ENCODE results near the gene CHSY3.

GRCh38 chr5:129973716-129974426 lies 69.6 kb downstream of the CHSY3 start:
- TF ChIP-seq ZNF324 (tag by site-specific recombination; IDR thresholded peaks at IDR 0.05), result no peak
- no peak for TF ChIP-seq CTCF (tag by site-specific recombination; IDR thresholded peaks at IDR 0.05)
- TF ChIP-seq, protein P1, sequence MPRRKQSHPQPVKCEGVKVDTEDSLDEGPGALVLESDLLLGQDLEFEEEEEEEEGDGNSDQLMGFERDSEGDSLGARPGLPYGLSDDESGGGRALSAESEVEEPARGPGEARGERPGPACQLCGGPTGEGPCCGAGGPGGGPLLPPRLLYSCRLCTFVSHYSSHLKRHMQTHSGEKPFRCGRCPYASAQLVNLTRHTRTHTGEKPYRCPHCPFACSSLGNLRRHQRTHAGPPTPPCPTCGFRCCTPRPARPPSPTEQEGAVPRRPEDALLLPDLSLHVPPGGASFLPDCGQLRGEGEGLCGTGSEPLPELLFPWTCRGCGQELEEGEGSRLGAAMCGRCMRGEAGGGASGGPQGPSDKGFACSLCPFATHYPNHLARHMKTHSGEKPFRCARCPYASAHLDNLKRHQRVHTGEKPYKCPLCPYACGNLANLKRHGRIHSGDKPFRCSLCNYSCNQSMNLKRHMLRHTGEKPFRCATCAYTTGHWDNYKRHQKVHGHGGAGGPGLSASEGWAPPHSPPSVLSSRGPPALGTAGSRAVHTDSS (tag by site-specific recombination; IDR thresholded peaks at IDR 0.05), result no peak
- no peak for TF ChIP-seq ZBTB17 (tag by site-specific recombination; IDR thresholded peaks at IDR 0.05)
- TF ChIP-seq ZBTB49 (tag by site-specific recombination; IDR thresholded peaks at IDR 0.05; ENCODE audit: low read depth), result no peak
- no peak for TF ChIP-seq ZNF121 (tag by site-specific recombination; IDR thresholded peaks at IDR 0.05)
- no peak for TF ChIP-seq YY1 (tag by site-specific recombination; IDR thresholded peaks at IDR 0.05)
- no peak for TF ChIP-seq ZNF560 (tag by site-specific recombination; IDR thresholded peaks at IDR 0.05; ENCODE audit: borderline replicate concordance)
- TF ChIP-seq IKZF3 (tag by site-specific recombination; IDR thresholded peaks at IDR 0.05), result no peak
- TF ChIP-seq, protein P2, sequence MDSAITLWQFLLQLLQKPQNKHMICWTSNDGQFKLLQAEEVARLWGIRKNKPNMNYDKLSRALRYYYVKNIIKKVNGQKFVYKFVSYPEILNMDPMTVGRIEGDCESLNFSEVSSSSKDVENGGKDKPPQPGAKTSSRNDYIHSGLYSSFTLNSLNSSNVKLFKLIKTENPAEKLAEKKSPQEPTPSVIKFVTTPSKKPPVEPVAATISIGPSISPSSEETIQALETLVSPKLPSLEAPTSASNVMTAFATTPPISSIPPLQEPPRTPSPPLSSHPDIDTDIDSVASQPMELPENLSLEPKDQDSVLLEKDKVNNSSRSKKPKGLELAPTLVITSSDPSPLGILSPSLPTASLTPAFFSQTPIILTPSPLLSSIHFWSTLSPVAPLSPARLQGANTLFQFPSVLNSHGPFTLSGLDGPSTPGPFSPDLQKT (IDR thresholded peaks at IDR 0.05; ENCODE audit: borderline replicate concordance, low read depth, low read length), result no peak
- no peak for TF ChIP-seq ZBTB26 (tag by site-specific recombination; optimal IDR thresholded peaks at IDR 0.05)
- TF ChIP-seq ZNF518A (tag by site-specific recombination; conservative IDR thresholded peaks at IDR 0.05; ENCODE audit: low read depth), result no peak
- no peak for TF ChIP-seq ZBTB48 (tag by site-specific recombination; IDR thresholded peaks at IDR 0.05)

Measured in HEK293 (cell line).